Aortic smooth muscle cell (primary cell): Measurements from ENCODE around the gene TP53TG3C. TPM values are rescaled to one million over a fixed set of nuclear protein-coding genes. Genes with fewer than 3 reads are reported as not detected.

ENCODE experiments used
- total RNA-seq: library from RNA; depleted of rRNA; stranded (reverse); fragments of >200 nt; gene quantifications from 2 replicates; pipeline ENCODE4 v1.2.3, GENCODE V29; 2014

The TP53TG3C gene, protein sequence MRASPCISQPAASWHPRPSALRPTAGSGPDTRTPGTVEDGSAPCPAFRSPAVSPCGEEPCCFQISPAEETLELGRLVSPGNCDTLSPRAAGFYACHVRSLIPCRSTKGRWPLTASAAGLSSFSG
- total RNA-seq: not detected in 2 replicates

DNA sequence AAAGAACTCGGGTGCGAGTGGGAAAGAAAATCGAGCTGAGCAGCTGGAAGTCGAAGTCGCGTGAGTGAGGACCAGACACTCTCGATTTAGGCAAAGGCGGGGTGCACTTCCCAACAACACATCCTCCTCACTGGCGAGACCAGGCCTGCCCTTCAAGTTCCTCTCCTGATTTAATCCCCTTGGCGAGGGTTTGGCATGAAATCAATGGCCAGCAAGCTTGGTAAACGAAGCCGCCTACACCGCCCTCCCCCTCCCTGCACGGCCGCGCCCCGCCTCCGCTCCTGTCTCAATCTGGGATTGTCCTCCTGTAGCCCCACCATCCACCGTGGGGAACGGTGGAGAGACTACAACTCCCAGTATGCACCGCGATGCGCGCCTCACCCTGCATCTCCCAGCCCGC lies at the start of gene TP53TG3C:
TP53TG3C (plus strand) TSS at position 301 of the 400 bp plus-strand sequence; CDS start at position 369, 68 bp downstream.

Other genes with a start within 250 kb of the TP53TG3C start
- not detected in 2 replicates for gene TP53TG3E, start 110.1 kb downstream of the TP53TG3C start, total RNA-seq
- gene TP53TG3B, start 166.6 kb downstream of the TP53TG3C start, total RNA-seq: not detected in 2 replicates